KG1 (cell line): ENCODE data around the gene TSPAN13.

Source experiments
- DNase-seq: peaks from one replicate; lab custom pipeline; 2025; lab: John Stamatoyannopoulos, UW

The TSPAN13 gene

GRCh38 chr7:16753102-16753931 is at the start of gene TSPAN13:
TSPAN13 (plus strand) TSS chr7:16753755; CDS start chr7:16753968, 213 bp downstream.
- peak; percentile 61 for DNase-seq

GRCh38 chr7:16708511-16708910 is 45.0 kb upstream of the TSPAN13 start:
- DNase-seq = no peak

GRCh38 chr7:16708980-16709379 is 44.6 kb upstream of the TSPAN13 start:
- DNase-seq = no peak

- no peak for DNase-seq
Measured at GRCh38 chr7:16710651-16711050, 42.9 kb upstream of the TSPAN13 start.

GRCh38 chr7:16711730-16712129 is 41.8 kb upstream of the TSPAN13 start:
- no peak for DNase-seq

GRCh38 chr7:16712916-16713315 is 40.6 kb upstream of the TSPAN13 start:
- no peak for DNase-seq

GRCh38 chr7:16715928-16716327 is 37.6 kb upstream of the TSPAN13 start:
- no peak for DNase-seq

- no peak for DNase-seq
Measured at GRCh38 chr7:16718111-16718656, 35.4 kb upstream of the TSPAN13 start.

- DNase-seq = no peak
Measured at GRCh38 chr7:16719699-16720098, 33.9 kb upstream of the TSPAN13 start.

GRCh38 chr7:16721541-16721940 is 32.0 kb upstream of the TSPAN13 start:
- no peak for DNase-seq

- DNase-seq = no peak
Measured at GRCh38 chr7:16724344-16724743, 29.2 kb upstream of the TSPAN13 start.

- DNase-seq = no peak
Measured at GRCh38 chr7:16726189-16726588, 27.4 kb upstream of the TSPAN13 start.

GRCh38 chr7:16727736-16728135 is 25.8 kb upstream of the TSPAN13 start:
- no peak for DNase-seq

GRCh38 chr7:16728811-16729210 is 24.7 kb upstream of the TSPAN13 start:
- DNase-seq = no peak

GRCh38 chr7:16729541-16729940 is 24.0 kb upstream of the TSPAN13 start:
- no peak for DNase-seq

- no peak for DNase-seq
Measured at GRCh38 chr7:16730937-16731336, 22.6 kb upstream of the TSPAN13 start.

- no peak for DNase-seq
Measured at GRCh38 chr7:16732828-16733227, 20.7 kb upstream of the TSPAN13 start.

GRCh38 chr7:16734148-16734726 is 19.3 kb upstream of the TSPAN13 start:
- DNase-seq = no peak

- no peak for DNase-seq
Measured at GRCh38 chr7:16735020-16735419, 18.5 kb upstream of the TSPAN13 start.

- DNase-seq = no peak
Measured at GRCh38 chr7:16738011-16738688, 15.4 kb upstream of the TSPAN13 start.

- no peak for DNase-seq
Measured at GRCh38 chr7:16739863-16740622, 13.5 kb upstream of the TSPAN13 start.

- DNase-seq = no peak
Measured at GRCh38 chr7:16740623-16740953, 13.0 kb upstream of the TSPAN13 start.
